Mesothelial cell of epicardium (in vitro differentiated cells): ENCODE measurements around the gene MCCC1. TPM values are rescaled to one million over a fixed set of nuclear protein-coding genes. Genes with fewer than 3 reads are reported as not detected.
"Not testable (repeated sequence)": the region's sequence is repeated elsewhere in the genome, so short reads cannot be mapped to it uniquely, and the experiment has no call there.

Experiments used
- DNase-seq, 2 experiments: peaks; one replicate each; pipeline ENCODE4 v3.0.0; 2021; ENCODE audit warnings: low spot score in 2 of 2; ENCODE audit not compliant: unreplicated experiment in 2 of 2
- H3K27ac Mint-ChIP-seq: 2 replicates; pipeline ENCODE4 v1.8.0; 2021; ENCODE audit warnings: mixed read lengths
- H3K27me3 Mint-ChIP-seq: 2 replicates; pipeline ENCODE4 v1.8.0; 2021; ENCODE audit warnings: low read depth, mixed read lengths
- H3K36me3 Mint-ChIP-seq: 2 replicates; pipeline ENCODE4 v1.8.0; 2021; ENCODE audit warnings: mixed read lengths
- H3K4me1 Mint-ChIP-seq: 2 replicates; pipeline ENCODE4 v1.8.0; 2021; ENCODE audit warnings: mixed read lengths
- H3K4me3 Mint-ChIP-seq: 2 replicates; pipeline ENCODE4 v1.8.0; 2021; ENCODE audit warnings: mild to moderate bottlenecking, moderate library complexity, mixed read lengths
- H3K9me3 Mint-ChIP-seq: 2 replicates; pipeline ENCODE4 v1.8.0; 2021; ENCODE audit warnings: mixed read lengths
- CTCF ChIP-seq: fragments of 200-600 bp; sonication (generic); IDR thresholded peaks from one replicate; pipeline ENCODE4 v1.5.0; 2021; ENCODE audit warnings: antibody characterized with exemption; ENCODE audit not compliant: unreplicated experiment
- total RNA-seq: library from RNA; stranded (reverse); gene quantifications from 3 replicates; pipeline ENCODE4 v1.2.1, GENCODE V29; 2021

Gene MCCC1
- total RNA-seq, 1 donor from 2014 or later, result 37.3 TPM

DNA sequence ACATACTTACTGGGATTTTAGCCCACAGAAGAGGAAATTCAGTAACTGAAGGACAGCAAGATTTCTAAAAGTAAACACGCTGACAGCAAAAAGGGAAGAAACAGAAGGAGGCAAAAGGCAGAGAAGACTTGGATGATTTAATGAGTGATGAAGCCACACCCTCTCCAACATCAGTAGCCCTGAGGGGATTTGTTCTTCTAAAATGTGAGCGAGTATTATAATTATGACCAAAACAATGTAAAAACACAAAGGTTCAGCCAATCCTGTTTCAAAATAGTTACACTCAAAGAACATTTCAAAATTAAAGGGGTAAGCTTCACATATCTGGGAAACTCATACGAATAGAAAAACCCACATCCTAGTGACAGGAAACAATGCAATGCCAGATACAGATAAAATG, 25.0 kb downstream of the MCCC1 start:
- Mint-ChIP-seq H3K4me1 (peaks cover 3% of the 10 kb centered on the region), H3K36me3 (peaks cover 54% of the 10 kb centered on the region), H3K27ac (no peak overlapping the region), H3K4me3 (no peak overlapping the region), H3K9me3 (peaks cover 30% of the 10 kb centered on the region), H3K27me3 (no peaks in the 10 kb centered on the region)
- no peak for DNase-seq
- no peak for TF ChIP-seq CTCF

DNA sequence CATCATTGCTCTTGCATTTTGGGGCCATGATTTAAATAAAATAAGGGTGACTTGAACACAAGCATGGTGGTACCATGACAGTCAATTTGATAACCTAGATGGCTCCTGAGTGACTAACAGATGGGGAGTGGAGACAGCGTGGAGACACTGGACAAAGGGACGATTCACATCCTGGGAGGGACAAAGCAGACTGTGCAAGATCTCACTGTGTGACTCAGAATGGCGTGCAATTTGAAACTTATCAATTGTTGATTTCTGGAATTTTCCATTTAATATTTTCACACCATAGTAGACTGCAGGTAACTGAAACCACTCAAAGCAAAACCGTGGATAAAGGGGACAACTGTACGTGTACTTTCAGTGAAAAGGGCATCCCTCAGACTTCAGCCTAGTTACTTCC, 25.5 kb downstream of the MCCC1 start:
- no peak overlapping the region for H3K4me3 Mint-ChIP-seq
- DNase-seq, result no peak

DNA sequence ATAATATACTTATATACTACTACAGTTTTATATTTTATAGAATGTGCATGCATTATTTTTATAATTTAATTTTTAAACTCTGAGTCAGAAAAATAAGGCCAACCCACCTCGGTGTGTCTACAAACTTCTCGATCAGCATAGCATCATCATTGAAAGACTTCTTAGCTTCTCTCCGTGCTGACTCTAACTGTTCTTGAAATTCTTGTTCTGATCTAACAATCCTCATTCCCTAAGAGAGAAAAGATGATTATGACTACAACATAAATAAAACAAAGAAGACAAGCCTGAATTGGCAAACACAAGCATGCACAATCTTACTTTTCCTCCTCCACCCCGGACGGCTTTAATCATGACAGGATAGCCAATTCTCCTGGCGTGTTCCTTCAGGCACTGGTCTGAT, 28.4 kb downstream of the MCCC1 start:
- H3K4me3 Mint-ChIP-seq, result no peak overlapping the region
- H3K9me3 Mint-ChIP-seq, result peaks cover 20% of the 10 kb centered on the region
- H3K4me1 Mint-ChIP-seq, result peaks cover 3% of the 10 kb centered on the region
- no peaks in the 10 kb centered on the region for H3K27me3 Mint-ChIP-seq
- no peak for DNase-seq
- no peak for TF ChIP-seq CTCF
- H3K36me3 Mint-ChIP-seq, result peaks cover 44% of the 10 kb centered on the region
- H3K27ac Mint-ChIP-seq, result no peak overlapping the region

More for the DNA sequence above, 25.5 kb downstream of the MCCC1 start:
- peaks cover 52% of the 10 kb centered on the region for H3K36me3 Mint-ChIP-seq
- H3K4me1 Mint-ChIP-seq, result peaks cover 3% of the 10 kb centered on the region
- peaks cover 26% of the 10 kb centered on the region for H3K9me3 Mint-ChIP-seq
- no peak overlapping the region for H3K27ac Mint-ChIP-seq
- no peak for TF ChIP-seq CTCF
- H3K27me3 Mint-ChIP-seq, result no peaks in the 10 kb centered on the region

DNA sequence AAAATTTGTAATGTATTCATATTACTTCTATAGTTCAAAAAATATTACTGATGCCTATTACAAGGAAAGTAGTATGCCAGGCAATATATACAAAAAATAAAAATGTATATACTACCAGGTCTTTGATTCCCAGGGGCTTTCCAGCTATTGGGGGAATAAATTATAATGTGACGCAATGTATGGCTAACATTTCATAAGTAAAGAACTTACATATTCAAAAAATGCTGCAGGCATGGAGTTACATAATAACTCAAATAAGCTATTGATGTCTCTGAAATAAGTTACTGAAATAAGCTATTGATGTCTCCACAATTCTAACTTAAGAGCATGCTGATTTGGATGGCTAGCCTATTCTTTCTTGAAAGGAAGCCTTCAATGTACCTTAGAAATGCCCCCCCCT, 30.2 kb downstream of the MCCC1 start:
- Mint-ChIP-seq H3K9me3 (peaks cover 16% of the 10 kb centered on the region), H3K4me1 (peaks cover under 1% of the 10 kb centered on the region), H3K4me3 (no peak overlapping the region), H3K27ac (no peak overlapping the region), H3K27me3 (no peaks in the 10 kb centered on the region), H3K36me3 (peaks cover 46% of the 10 kb centered on the region)
- no peak for DNase-seq
- TF ChIP-seq CTCF, result no peak

DNA sequence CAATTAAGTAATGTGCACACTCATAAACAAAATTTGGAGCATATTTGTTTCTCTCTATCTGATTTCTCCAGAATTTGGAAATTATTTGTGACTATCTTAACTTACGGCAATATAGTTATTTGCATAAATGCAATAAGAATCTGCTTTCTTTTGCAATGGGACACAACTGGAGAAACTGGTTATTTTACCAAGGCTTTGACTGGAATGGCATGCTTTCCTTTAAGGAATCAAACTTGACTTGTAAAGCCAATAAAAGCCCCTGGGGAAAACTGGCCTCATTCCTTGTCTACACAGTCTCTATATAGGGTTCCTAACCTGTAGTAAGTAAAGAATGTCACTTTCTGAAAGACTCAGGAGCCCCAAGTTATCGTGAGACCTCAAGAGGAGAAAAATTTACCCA, 32.4 kb downstream of the MCCC1 start:
- H3K27me3 Mint-ChIP-seq, H3K4me3 Mint-ChIP-seq, DNase-seq, H3K27ac Mint-ChIP-seq, H3K4me1 Mint-ChIP-seq: not testable (repeated sequence)
- peaks cover 16% of the 10 kb centered on the region for H3K9me3 Mint-ChIP-seq
- H3K36me3 Mint-ChIP-seq, result peaks cover 57% of the 10 kb centered on the region

DNA sequence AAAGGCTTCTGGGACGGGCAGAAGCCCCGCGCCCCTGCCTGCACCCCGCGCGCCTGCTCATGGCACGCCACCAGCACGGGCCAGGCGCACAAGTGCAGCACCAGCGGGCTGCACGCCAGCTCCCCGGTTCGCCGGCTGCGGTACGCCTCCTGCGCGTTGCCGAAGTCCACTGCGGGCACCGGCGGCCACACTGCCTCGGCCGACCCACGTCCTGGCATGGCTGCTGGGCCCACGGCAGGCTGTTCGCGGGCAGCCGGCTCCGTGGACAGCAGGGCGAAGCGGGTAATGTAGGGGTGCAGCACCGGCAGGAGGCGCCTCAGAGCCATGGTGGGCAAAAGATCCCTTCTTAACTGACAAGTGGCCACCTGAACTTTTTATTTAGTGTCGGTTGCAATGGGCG, 34.8 kb downstream of the MCCC1 start:
- H3K9me3 Mint-ChIP-seq, result peaks cover 16% of the 10 kb centered on the region
- no peaks in the 10 kb centered on the region for H3K4me1 Mint-ChIP-seq
- H3K4me3 Mint-ChIP-seq, result no peak overlapping the region
- H3K36me3 Mint-ChIP-seq, result peaks cover 59% of the 10 kb centered on the region
- no peak for TF ChIP-seq CTCF
- H3K27me3 Mint-ChIP-seq, result no peaks in the 10 kb centered on the region
- no peak for DNase-seq
- no peak overlapping the region for H3K27ac Mint-ChIP-seq
